Neuronal stem cell (in vitro differentiated cells): ENCODE results near the gene VAC14.

Experiments
- DNase-seq: peaks from one replicate; pipeline ENCODE4 v3.0.0-alpha.2; 2013; ENCODE audit warnings: low spot score
- H2AFZ ChIP-seq: one replicate; pipeline ENCODE4 v1.6.1; 2013; ENCODE audit warnings: mild to moderate bottlenecking, low read length, inconsistent platforms
- H2AK5ac ChIP-seq: 2 replicates; pipeline ENCODE4 v1.6.1; 2013; ENCODE audit warnings: low read depth, mild to moderate bottlenecking, inconsistent platforms, low read length, moderate library complexity, mixed read lengths
- H2BK120ac ChIP-seq: 2 replicates; pipeline ENCODE4 v1.6.1; 2013; ENCODE audit warnings: low read depth, mild to moderate bottlenecking, inconsistent platforms, low read length, moderate library complexity, mixed read lengths
- H2BK12ac ChIP-seq: one replicate; pipeline ENCODE4 v1.6.1; 2013; ENCODE audit warnings: low read length, inconsistent platforms
- H2BK15ac ChIP-seq: 2 replicates; pipeline ENCODE4 v1.6.1; 2013; ENCODE audit warnings: mild to moderate bottlenecking, low read length, inconsistent platforms, mixed read lengths
- H2BK5ac ChIP-seq: one replicate; pipeline ENCODE4 v1.6.1; 2013; ENCODE audit warnings: inconsistent platforms, mild to moderate bottlenecking, low read length, moderate library complexity
- H3K14ac ChIP-seq: one replicate; pipeline ENCODE4 v1.6.1; 2013; ENCODE audit warnings: low read length, inconsistent platforms
- H3K18ac ChIP-seq: 2 replicates; pipeline ENCODE4 v1.6.1; 2013; ENCODE audit warnings: low read length, inconsistent platforms
- H3K23ac ChIP-seq: 2 replicates; pipeline ENCODE4 v1.6.1; 2013; ENCODE audit warnings: low read depth, mild to moderate bottlenecking, mixed read lengths, low read length, inconsistent platforms; ENCODE audit not compliant: poor library complexity
- H3K27ac ChIP-seq: replicated peaks from 3 replicates; pipeline ENCODE4 v1.5.1; 2013; ENCODE audit warnings: low read length, inconsistent platforms
- H3K27me3 ChIP-seq, 3 experiments: 2 replicates each; pipeline ENCODE4 v1.6.1; 2013; ENCODE audit warnings: low read length in 3 of 3, mild to moderate bottlenecking in 2 of 3, inconsistent platforms in 1 of 3, low read depth in 1 of 3, mixed read lengths in 1 of 3, moderate library complexity in 1 of 3; ENCODE audit not compliant: control insufficient read depth in 3 of 3, insufficient read depth in 3 of 3
- H3K36me3 ChIP-seq, 2 donors: replicated peaks in 1 of 2; 2 replicates each; pipeline ENCODE4 v1.6.1; 2013; ENCODE audit warnings: low read length in 2 of 2; ENCODE audit not compliant: control insufficient read depth in 2 of 2, insufficient read depth in 2 of 2
- H3K4ac ChIP-seq: 2 replicates; pipeline ENCODE4 v1.6.1; 2013; ENCODE audit warnings: inconsistent platforms, mild to moderate bottlenecking, low read length, moderate library complexity
- H3K4me1 ChIP-seq, 2 donors: 1 replicate in 1 of 2; 2 replicates in 1 of 2; pipeline ENCODE4 v1.6.1; 2013; ENCODE audit warnings: low read length in 2 of 2, low read depth in 1 of 2; ENCODE audit not compliant: control insufficient read depth in 2 of 2, insufficient read depth in 1 of 2
- H3K4me2 ChIP-seq: one replicate; pipeline ENCODE4 v1.6.1; 2013; ENCODE audit warnings: mild to moderate bottlenecking, low read length, inconsistent platforms; ENCODE audit not compliant: insufficient read depth, poor library complexity, severe bottlenecking
- H3K4me3 ChIP-seq, 2 donors: 2 replicates each; pipeline ENCODE4 v1.5.1; 2013; ENCODE audit warnings: low read length in 2 of 2, mild to moderate bottlenecking in 2 of 2, inconsistent platforms in 1 of 2, moderate library complexity in 1 of 2
- H3K79me1 ChIP-seq: one replicate; pipeline ENCODE4 v1.6.1; 2013; ENCODE audit warnings: low read depth, mild to moderate bottlenecking, inconsistent platforms, low read length, moderate library complexity
- H3K9ac ChIP-seq: one replicate; pipeline ENCODE4 v1.6.1; 2013; ENCODE audit warnings: mild to moderate bottlenecking, low read depth, low read length, inconsistent platforms; ENCODE audit not compliant: poor library complexity
- H3K9me3 ChIP-seq, 2 donors: replicated peaks in 1 of 2; 2 replicates each; pipeline versions ENCODE3 to v1.6.1; 2013; ENCODE audit warnings: low read length in 2 of 2, mild to moderate bottlenecking in 2 of 2, inconsistent platforms in 1 of 2, low read depth in 1 of 2, mixed read lengths in 1 of 2, moderate library complexity in 1 of 2; ENCODE audit not compliant: control insufficient read depth in 2 of 2, insufficient read depth in 1 of 2
- H4K8ac ChIP-seq: one replicate; pipeline ENCODE4 v1.6.1; 2013; ENCODE audit warnings: low read depth, mild to moderate bottlenecking, inconsistent platforms, low read length, moderate library complexity
- H4K91ac ChIP-seq: one replicate; pipeline ENCODE4 v1.6.1; 2013; ENCODE audit warnings: low read length, low read depth, mild to moderate bottlenecking, inconsistent platforms; ENCODE audit not compliant: poor library complexity
- WGBS, 2 donors: extraction: QIAGEN DNeasy Blood & Tissue Kit; methylation state at CpG; one replicate each; pipeline ENCODE4 v1.1.7; 2013; ENCODE audit warnings: missing lambda C conversion rate in 2 of 2, mixed read lengths in 1 of 2; ENCODE audit not compliant: insufficient read length in 2 of 2, insufficient replicate concordance in 1 of 2; ENCODE audit errors: extremely low coverage in 2 of 2; 5-methylcytosine and 5-hydroxymethylcytosine counted together

The VAC14 gene

DNA sequence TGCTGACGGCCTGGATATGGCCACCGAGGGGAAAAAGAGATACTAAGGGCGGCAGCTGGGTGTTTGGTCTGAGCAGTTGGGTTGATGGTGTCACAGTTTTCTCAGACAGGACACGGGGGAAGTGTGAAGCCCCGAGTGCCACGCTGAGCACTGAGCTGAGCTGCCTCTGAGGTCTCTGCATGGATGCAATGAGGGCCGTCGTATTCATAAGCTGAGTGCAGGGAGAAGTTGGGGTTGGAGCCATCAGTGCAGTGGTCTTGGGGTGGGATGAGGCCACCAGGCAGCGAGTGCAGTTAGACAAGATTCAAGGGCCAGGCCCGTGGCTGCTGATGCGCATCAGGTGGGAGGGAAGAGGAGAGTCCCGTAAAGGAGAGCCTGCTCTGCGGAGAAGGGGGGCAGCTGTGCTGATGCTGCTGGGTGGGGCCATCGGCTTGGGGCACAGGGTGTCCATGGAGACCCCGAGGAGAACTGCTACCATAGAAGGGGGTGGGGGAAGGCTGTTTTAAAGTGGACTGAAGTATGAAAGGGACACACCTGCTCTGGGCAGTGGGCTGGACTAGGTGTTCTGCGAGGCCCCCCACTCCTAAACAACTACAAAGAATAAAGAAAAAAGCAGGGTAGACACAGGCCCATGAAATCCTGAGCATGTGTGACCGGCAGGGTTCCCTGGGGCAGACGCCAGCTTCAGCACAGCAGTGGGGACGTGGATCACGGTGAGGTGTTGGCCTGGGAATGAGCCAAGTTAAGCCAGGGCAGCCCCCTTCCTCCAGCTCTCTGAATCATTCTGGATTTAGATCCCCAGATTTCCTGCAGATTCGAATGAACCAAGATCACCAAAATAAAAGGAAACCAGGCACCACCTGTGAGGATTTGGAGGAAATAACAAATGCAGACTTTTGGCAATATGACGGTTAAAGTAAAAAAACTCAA lies 134.9 kb downstream of the VAC14 start:
- Histone ChIP-seq H2BK5ac (peak overlapping the region; percentile 53), H2BK120ac (no peak overlapping the region), H4K91ac (no peak overlapping the region), H2AFZ (no peak overlapping the region), H3K9ac (no peak overlapping the region), H3K14ac (no peak overlapping the region), H3K27ac (no peak overlapping the region), H3K4ac (no peak overlapping the region), H3K18ac (no peak overlapping the region), H4K8ac (no peak overlapping the region), H3K23ac (no peak overlapping the region), H2AK5ac (no peak overlapping the region), H3K4me3 (peak overlapping the region in 1 of 2 donors; percentile 47), H2BK12ac (no peak overlapping the region), H3K79me1 (peaks cover 7% of the 10 kb centered on the region), H2BK15ac (no peak overlapping the region), H3K9me3 (peaks cover 7 to 28% of the 10 kb centered on the region in 2 donors), H3K36me3 (peaks cover 33 to 88% of the 10 kb centered on the region in 2 donors), H3K27me3 (no peaks in the 10 kb centered on the region), H3K4me1 (no peaks in the 10 kb centered on the region), H3K4me2 (no peak overlapping the region)
- WGBS, 2 donors = no CpG with 5 or more reads among the region's 22 CpGs
- DNase-seq = no peak

DNA sequence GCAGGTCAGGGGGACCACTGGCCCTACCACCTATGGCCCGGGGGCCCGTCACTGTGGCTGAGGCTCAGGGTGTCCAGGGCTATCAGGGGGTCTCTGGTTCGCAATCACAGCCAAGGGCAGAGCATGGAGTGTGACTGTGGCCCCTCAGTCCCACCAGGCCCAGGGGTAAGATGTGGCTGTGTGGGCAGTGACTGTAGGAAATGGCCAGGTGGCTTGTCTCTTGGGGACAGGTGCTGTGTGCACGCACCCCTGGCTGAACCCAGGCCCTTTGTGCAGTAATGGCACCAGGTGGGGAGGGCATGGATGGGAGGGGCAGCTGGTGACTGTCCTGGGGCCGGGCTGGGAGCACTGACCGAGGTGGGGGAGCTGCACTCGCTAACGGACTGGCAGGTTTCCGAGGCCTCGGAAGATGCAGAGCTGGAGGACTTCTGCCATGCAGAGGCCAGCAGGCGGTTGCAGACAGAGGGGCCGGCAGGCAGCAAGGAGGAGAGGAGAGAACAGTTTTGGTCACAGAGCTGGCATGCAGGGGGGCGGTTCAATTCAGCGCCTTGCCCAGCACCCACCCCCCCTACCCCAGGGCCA lies 135.8 kb downstream of the VAC14 start:
- WGBS, 2 donors = no CpG with 5 or more reads among the region's 14 CpGs
- Histone ChIP-seq H4K91ac (no peak overlapping the region), H3K4ac (no peak overlapping the region), H3K79me1 (peaks cover 7% of the 10 kb centered on the region), H3K36me3 (peaks cover 32 to 80% of the 10 kb centered on the region in 2 donors), H3K4me1 (no peaks in the 10 kb centered on the region), H2BK12ac (no peak overlapping the region), H2AK5ac (no peak overlapping the region), H3K4me2 (no peak overlapping the region), H3K9me3 (peaks cover 7 to 23% of the 10 kb centered on the region in 2 donors), H2BK15ac (no peak overlapping the region), H2BK5ac (no peak overlapping the region), H4K8ac (no peak overlapping the region), H3K27ac (no peak overlapping the region), H3K14ac (peak overlapping the region; percentile 6), H3K4me3 (no peak overlapping the region), H3K9ac (no peak overlapping the region), H2BK120ac (no peak overlapping the region), H3K23ac (no peak overlapping the region), H3K18ac (no peak overlapping the region), H2AFZ (no peak overlapping the region), H3K27me3 (no peaks in the 10 kb centered on the region)
- no peak for DNase-seq

DNA sequence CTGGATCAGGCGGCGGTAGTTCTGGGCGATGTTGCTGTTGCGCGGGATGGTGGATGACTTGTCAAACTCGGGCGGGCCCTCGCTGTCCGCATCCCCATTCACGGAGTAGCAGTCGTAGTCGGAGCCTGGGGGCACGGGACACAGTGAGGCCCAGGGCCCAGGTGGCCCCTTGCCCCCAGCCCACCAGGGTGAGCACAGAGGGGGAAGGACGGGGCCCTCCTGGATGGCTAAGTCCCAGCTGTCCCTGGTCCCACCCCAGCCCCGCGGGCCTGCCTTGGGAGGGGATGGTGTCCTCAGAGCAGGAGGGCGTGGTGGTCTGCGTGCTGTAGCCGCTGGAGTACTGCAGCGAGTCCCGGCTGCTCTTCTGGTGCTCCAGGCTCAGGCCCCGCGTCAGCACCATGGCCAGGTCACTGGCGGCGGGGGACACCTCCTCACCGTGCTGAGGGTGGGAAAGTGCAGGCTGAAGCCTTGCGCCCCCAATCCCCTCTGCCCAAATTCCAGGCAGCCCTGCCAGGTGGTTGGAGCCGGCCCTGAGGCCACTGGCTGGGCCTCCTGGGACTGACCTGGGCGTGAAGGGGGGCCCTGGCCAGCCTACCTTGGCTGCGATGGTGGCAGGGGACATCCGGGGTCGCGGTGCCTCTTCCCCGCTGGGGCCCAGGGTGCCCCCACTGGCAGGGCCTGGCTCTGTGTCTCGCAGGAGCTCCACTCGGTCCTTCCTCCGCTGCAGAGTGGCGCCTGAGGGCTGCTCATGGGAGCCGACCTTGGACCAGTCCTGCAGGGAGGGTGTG lies 136.4 kb downstream of the VAC14 start:
- Histone ChIP-seq H2BK15ac (no peak overlapping the region), H3K4me3 (no peak overlapping the region), H3K9ac (no peak overlapping the region), H3K4me1 (no peaks in the 10 kb centered on the region), H2BK5ac (peak overlapping the region; percentile 13), H2AK5ac (no peak overlapping the region), H2AFZ (no peak overlapping the region), H2BK120ac (no peak overlapping the region), H3K18ac (no peak overlapping the region), H3K9me3 (peaks cover 7 to 16% of the 10 kb centered on the region in 2 donors), H3K23ac (peak overlapping the region; percentile 80), H4K8ac (no peak overlapping the region), H3K36me3 (peaks cover 28 to 73% of the 10 kb centered on the region in 2 donors), H3K27me3 (no peaks in the 10 kb centered on the region), H3K79me1 (peaks cover 7% of the 10 kb centered on the region), H3K4me2 (no peak overlapping the region), H3K27ac (no peak overlapping the region), H3K14ac (no peak overlapping the region), H2BK12ac (no peak overlapping the region), H4K91ac (no peak overlapping the region), H3K4ac (no peak overlapping the region)
- DNase-seq = no peak
- no CpG with 5 or more reads among the region's 39 CpGs for WGBS, 2 donors
